K562 (cell line): ENCODE data around the gene PHYKPL. TPM values are rescaled to one million over a fixed set of nuclear protein-coding genes. Genes with fewer than 3 reads are reported as not detected.

Experiments used
- ARHGAP35 ChIP-seq: fragments of 450-650 bp; IDR thresholded peaks from 2 replicates; pipeline ENCODE4 v1.6.1; 2018; ENCODE audit not compliant: partially characterized antibody
- ATF1 ChIP-seq, 2 experiments: fragments of 450-650 bp in 1 of 2; IDR thresholded peaks; 2 replicates each; pipeline ENCODE4 v1.6.1; 2016; ENCODE audit warnings: missing compliant biosample characterization in 1 of 2, missing genetic modification characterization in 1 of 2
- BRD4 ChIP-seq: fragments of 200-600 bp; sonication (generic); IDR thresholded peaks from 2 replicates; pipeline ENCODE4 v1.6.1; 2017; ENCODE audit warnings: inconsistent platforms
- CEBPG ChIP-seq, 3 experiments: fragments of 200-800 bp in 1 of 3; sonication (Bioruptor generic) in 1 of 3; sonication (generic) in 1 of 3; formaldehyde crosslinking in 1 of 3; IDR thresholded peaks in 2 of 3; conservative IDR thresholded peaks in 1 of 3; 2 replicates each; pipeline versions ENCODE4 v1.6.1 to v1.8.0; 2016 to 2022; ENCODE audit warnings: missing compliant biosample characterization in 2 of 3, missing genetic modification characterization in 2 of 3, mild to moderate bottlenecking in 1 of 3, missing genetic modification reagents in 1 of 3
- E2F3 ChIP-seq: fragments of 250-450 bp; sonication (Bioruptor Pico); IDR thresholded peaks from 2 replicates; pipeline ENCODE4 v1.4.0; 2020; ENCODE audit warnings: mild to moderate bottlenecking
- EZH2 ChIP-seq: IDR thresholded peaks from 2 replicates; pipeline ENCODE4 v1.6.1; 2012; ENCODE audit warnings: low read depth, mild to moderate bottlenecking, inconsistent platforms, low read length, borderline replicate concordance
- GTF2A2 ChIP-seq: IDR thresholded peaks from 2 replicates; pipeline ENCODE4 v1.6.1; 2016; ENCODE audit warnings: mild to moderate bottlenecking, missing genetic modification characterization, missing compliant biosample characterization
- HDAC3 ChIP-seq: fragments of 450-650 bp; IDR thresholded peaks from 2 replicates; pipeline ENCODE4 v1.6.1; 2018; ENCODE audit warnings: borderline replicate concordance, mild to moderate bottlenecking, moderate library complexity; ENCODE audit not compliant: partially characterized antibody
- HMGN3 ChIP-seq: IDR thresholded peaks from 2 replicates; pipeline ENCODE4 v1.6.1; 2011; ENCODE audit warnings: borderline replicate concordance, low read depth, mild to moderate bottlenecking, mixed read lengths, low read length; ENCODE audit not compliant: insufficient read length; ENCODE audit errors: extremely low read depth
- HNRNPK ChIP-seq: fragments of 200-400 bp; formaldehyde crosslinking; IDR thresholded peaks from one replicate; pipeline ENCODE4 v1.6.1; 2018; ENCODE audit warnings: mild to moderate bottlenecking, low read depth, low read length; ENCODE audit not compliant: poor library complexity, severe bottlenecking
- JUN ChIP-seq, 2 experiments: sonication (generic) in 1 of 2; formaldehyde crosslinking in 1 of 2; IDR thresholded peaks; 2 replicates each; pipeline versions ENCODE4 v1.6.1 to v1.8.0; 2012 to 2022; ENCODE audit warnings: borderline replicate concordance in 2 of 2, mild to moderate bottlenecking in 2 of 2, improper control_type of control experiment in 1 of 2, low read depth in 1 of 2, low read length in 1 of 2, missing genetic modification reagents in 1 of 2
- KAT7 ChIP-seq: sonication (generic); formaldehyde crosslinking; IDR thresholded peaks from 2 replicates; pipeline ENCODE4 v1.8.0; 2022; ENCODE audit warnings: missing genetic modification reagents, mild to moderate bottlenecking, borderline replicate concordance
- MYC ChIP-seq, 2 experiments: fragments of 250-450 bp in 1 of 2; sonication (Bioruptor Pico) in 1 of 2; IDR thresholded peaks; 2 replicates each; pipeline versions ENCODE4 v1.5.1 to v1.6.1; 2012 to 2021; ENCODE audit warnings: low read depth in 2 of 2, borderline replicate concordance in 1 of 2, improper control_type of control experiment in 1 of 2, low read length in 1 of 2, mild to moderate bottlenecking in 1 of 2, moderate library complexity in 1 of 2
- SIN3B ChIP-seq: fragments of 450-650 bp; IDR thresholded peaks from 2 replicates; pipeline ENCODE4 v1.6.1; 2017; ENCODE audit warnings: low read depth, mild to moderate bottlenecking, moderate library complexity
- ZNF134 ChIP-seq: fragments of 250-450 bp; sonication (Bioruptor Pico); conservative IDR thresholded peaks from 2 replicates; pipeline ENCODE4 v1.4.0; 2020
- polyA plus RNA-seq, 8 experiments: library from polyadenylated mRNA; depleted of rRNA in 4 of 8; stranded (reverse) in 5 of 8; unstranded in 3 of 8; fragments of >200 nt; fragmentation: Nextera tagmentation in 2 of 8; fragmentation: Illumina TruSeq in 1 of 8; extraction: Ambion mirVana in 2 of 8; extraction: Trizol in 1 of 8; gene quantifications; 2 replicates each; pipeline versions ENCODE4 v1.2.1 to v1.2.3, GENCODE V29; 2011 to 2014; ENCODE audit warnings: inconsistent platforms in 1 of 8, missing spikeins in 1 of 8
- total RNA-seq, 7 experiments: library from RNA; depleted of rRNA in 6 of 7; stranded (reverse); fragments of >200 nt in 6 of 7; fragmentation: Illumina TruSeq in 2 of 7; extraction: Trizol in 2 of 7; gene quantifications; 2 replicates each; pipeline versions ENCODE4 v1.2.1 to v1.2.3, GENCODE V29; 2011 to 2021; ENCODE audit warnings: low replicate concordance in 1 of 7
- TF ChIP-seq, protein P1 (sequence below), 2 experiments: fragments of 450-650 bp in 1 of 2; sonication (generic) in 1 of 2; formaldehyde crosslinking in 1 of 2; IDR thresholded peaks; 2 replicates each; pipeline versions ENCODE4 v1.7.1 to v1.9.0; 2016 to 2022; ENCODE audit warnings: inconsistent platforms in 1 of 2, mild to moderate bottlenecking in 1 of 2, missing genetic modification reagents in 1 of 2

PHYKPL gene
- total and polyA plus RNA-seq, 9 of the 15 experiments (the other 6 are each of a cell fraction or from before 2014, with no cell fraction given), result 4.7 to 34.7 (median 18.6) TPM

DNA sequence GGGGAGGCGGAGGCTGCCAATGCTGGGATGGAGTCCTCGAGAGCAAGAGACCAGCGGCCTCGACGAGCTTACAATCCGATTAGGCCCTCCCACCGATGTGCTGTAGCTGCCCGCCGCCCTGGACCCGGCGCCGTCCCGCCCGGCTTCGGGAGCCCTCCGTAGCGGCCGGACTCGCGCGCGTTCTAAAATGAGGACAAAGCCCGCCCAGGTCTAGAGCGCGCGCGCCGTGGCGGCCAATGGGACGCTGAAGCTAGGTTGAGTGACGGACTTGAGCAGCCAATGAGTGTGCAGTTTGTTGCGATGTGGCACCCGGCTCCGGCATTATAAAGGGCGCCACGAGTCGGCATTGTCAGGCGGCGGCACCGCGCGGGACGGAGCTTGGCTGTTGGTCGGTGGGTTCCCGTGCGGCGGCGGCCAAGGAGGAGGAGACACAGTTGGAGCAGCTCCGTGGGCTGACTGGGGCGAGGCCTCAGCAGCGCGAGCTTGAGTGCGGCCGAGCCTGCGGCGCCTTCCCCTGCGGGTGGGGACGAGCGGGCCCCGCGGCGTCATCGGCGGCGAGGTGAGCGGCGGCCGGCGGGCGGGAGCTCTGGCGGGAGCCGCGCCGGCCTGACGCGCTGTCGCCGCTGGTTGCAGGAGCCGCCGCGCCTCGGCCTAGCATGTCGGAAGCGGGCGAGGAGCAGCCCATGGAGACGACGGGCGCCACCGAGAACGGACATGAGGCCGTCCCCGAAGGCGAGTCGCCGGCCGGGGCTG lies 28.2 kb downstream of the PHYKPL start, which contains the start of gene HNRNPAB (continued):
- TF ChIP-seq SIN3B (peak; percentile 73), EZH2 (no peak), HDAC3 (no peak), GTF2A2 (tag) (peak; percentile 94), E2F3 (CRISPR knock-in tag) (peak; percentile 64; the same call in 1 of the 2 replicates), JUN (IDR thresholded peaks at IDR 0.05; ENCODE audit: borderline replicate concordance, low read depth, low read length) (peak; percentile 22; the same call in 1 of the 2 replicates), JUN (CRISPR knock-in tag; IDR thresholded peaks at IDR 0.05; ENCODE audit: borderline replicate concordance) (peak; percentile 76; the same call in 1 of the 2 replicates), ZNF134 (CRISPR knock-in tag) (peak; percentile 49; the same call in 1 of the 2 replicates), BRD4 (0 out of 2 replicates have a peak, but pooled peaks have one; percentile 71), CEBPG (CRISPR knock-in tag; IDR thresholded peaks at IDR 0.05) (no peak), CEBPG (tag; conservative IDR thresholded peaks at IDR 0.05 in 1 of 2, IDR thresholded peaks at IDR 0.05 in 1 of 2) (no peak), ARHGAP35 (no peak), MYC (IDR thresholded peaks at IDR 0.05; ENCODE audit: low read depth, low read length) (peak; percentile 99), MYC (CRISPR knock-in tag; IDR thresholded peaks at IDR 0.05; ENCODE audit: borderline replicate concordance, low read depth) (peak; percentile 91; the same call in 1 of the 2 replicates), ATF1 (CRISPR knock-in tag; IDR thresholded peaks at IDR 0.05) (no peak), ATF1 (tag; IDR thresholded peaks at IDR 0.05) (peak; percentile 82), HNRNPK (no peak), KAT7 (CRISPR knock-in tag) (peak; percentile 99; the same call in 1 of the 2 replicates), HMGN3 (peak; percentile 76)
- TF ChIP-seq, protein P1, sequence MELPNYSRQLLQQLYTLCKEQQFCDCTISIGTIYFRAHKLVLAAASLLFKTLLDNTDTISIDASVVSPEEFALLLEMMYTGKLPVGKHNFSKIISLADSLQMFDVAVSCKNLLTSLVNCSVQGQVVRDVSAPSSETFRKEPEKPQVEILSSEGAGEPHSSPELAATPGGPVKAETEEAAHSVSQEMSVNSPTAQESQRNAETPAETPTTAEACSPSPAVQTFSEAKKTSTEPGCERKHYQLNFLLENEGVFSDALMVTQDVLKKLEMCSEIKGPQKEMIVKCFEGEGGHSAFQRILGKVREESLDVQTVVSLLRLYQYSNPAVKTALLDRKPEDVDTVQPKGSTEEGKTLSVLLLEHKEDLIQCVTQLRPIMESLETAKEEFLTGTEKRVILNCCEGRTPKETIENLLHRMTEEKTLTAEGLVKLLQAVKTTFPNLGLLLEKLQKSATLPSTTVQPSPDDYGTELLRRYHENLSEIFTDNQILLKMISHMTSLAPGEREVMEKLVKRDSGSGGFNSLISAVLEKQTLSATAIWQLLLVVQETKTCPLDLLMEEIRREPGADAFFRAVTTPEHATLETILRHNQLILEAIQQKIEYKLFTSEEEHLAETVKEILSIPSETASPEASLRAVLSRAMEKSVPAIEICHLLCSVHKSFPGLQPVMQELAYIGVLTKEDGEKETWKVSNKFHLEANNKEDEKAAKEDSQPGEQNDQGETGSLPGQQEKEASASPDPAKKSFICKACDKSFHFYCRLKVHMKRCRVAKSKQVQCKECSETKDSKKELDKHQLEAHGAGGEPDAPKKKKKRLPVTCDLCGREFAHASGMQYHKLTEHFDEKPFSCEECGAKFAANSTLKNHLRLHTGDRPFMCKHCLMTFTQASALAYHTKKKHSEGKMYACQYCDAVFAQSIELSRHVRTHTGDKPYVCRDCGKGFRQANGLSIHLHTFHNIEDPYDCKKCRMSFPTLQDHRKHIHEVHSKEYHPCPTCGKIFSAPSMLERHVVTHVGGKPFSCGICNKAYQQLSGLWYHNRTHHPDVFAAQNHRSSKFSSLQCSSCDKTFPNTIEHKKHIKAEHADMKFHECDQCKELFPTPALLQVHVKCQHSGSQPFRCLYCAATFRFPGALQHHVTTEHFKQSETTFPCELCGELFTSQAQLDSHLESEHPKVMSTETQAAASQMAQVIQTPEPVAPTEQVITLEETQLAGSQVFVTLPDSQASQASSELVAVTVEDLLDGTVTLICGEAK (IDR thresholded peaks at IDR 0.05), result no peak
- TF ChIP-seq, protein P1 (CRISPR knock-in tag; IDR thresholded peaks at IDR 0.05), result no peak
